WTC11 (cell line): ENCODE data around the gene SLC30A5. TPM values are rescaled to one million over a fixed set of nuclear protein-coding genes. Genes with fewer than 3 reads are reported as not detected.

Source experiments
- ATAC-seq: fragments of 200-7000 bp; cut with Tn5 transposase; 2 replicates; pipeline ENCODE4 v1.10.0; 2021; ENCODE audit warnings: mild to moderate bottlenecking, moderate library complexity
- CTCF ChIA-PET: fragments of 300-600 bp; sonication (Branson Sonifier 250); formaldehyde crosslinking; loops from one replicate; lab custom pipeline; 2021; ENCODE audit warnings: antibody characterized with exemption; lab: Charles Lee
- POLR2A ChIA-PET: fragments of 350-600 bp; sonication (Branson Sonifier 250); formaldehyde crosslinking; loops from one replicate; lab custom pipeline; 2021; ENCODE audit warnings: antibody characterized with exemption; lab: Charles Lee
- DNase-seq: peaks from one replicate; pipeline ENCODE4 v3.0.0; 2021; ENCODE audit warnings: low spot score
- H3K27ac Mint-ChIP-seq: 2 replicates; pipeline ENCODE4 v1.8.0; 2021; ENCODE audit warnings: mixed read lengths
- H3K27me3 Mint-ChIP-seq: 2 replicates; pipeline ENCODE4 v1.8.0; 2021; ENCODE audit warnings: low read depth, mild to moderate bottlenecking, moderate library complexity, mixed read lengths
- H3K36me3 Mint-ChIP-seq: 2 replicates; pipeline ENCODE4 v1.8.0; 2021; ENCODE audit warnings: mixed read lengths
- H3K4me1 Mint-ChIP-seq: 2 replicates; pipeline ENCODE4 v1.8.0; 2022; ENCODE audit warnings: mixed read lengths
- H3K4me3 Mint-ChIP-seq: 2 replicates; pipeline ENCODE4 v1.8.0; 2021; ENCODE audit warnings: mild to moderate bottlenecking, moderate library complexity, mixed read lengths
- H3K9me3 Mint-ChIP-seq: 2 replicates; pipeline ENCODE4 v1.8.0; 2021; ENCODE audit warnings: mixed read lengths
- ETV6 ChIP-seq: sonication (generic); formaldehyde crosslinking; IDR thresholded peaks from 2 replicates; pipeline ENCODE4 v1.8.1; 2022; ENCODE audit warnings: mild to moderate bottlenecking, missing genetic modification reagents
- IRF2 ChIP-seq: sonication (generic); formaldehyde crosslinking; IDR thresholded peaks from 2 replicates; pipeline ENCODE4 v1.8.0; 2022; ENCODE audit warnings: low read depth, missing genetic modification reagents, borderline replicate concordance
- JAZF1 ChIP-seq: fragments of 250-450 bp; sonication (Bioruptor Pico); IDR thresholded peaks from 2 replicates; pipeline ENCODE4 v1.9.0; 2021; ENCODE audit warnings: moderate library complexity, mild to moderate bottlenecking, inconsistent platforms
- MXD4 ChIP-seq: fragments of 250-450 bp; sonication (Bioruptor Pico); IDR thresholded peaks from 2 replicates; pipeline ENCODE4 v1.8.0; 2021; ENCODE audit warnings: mild to moderate bottlenecking, moderate library complexity, borderline replicate concordance
- NFYB ChIP-seq: sonication (generic); formaldehyde crosslinking; conservative IDR thresholded peaks from 2 replicates; pipeline ENCODE4 v1.8.0; 2022; ENCODE audit warnings: low read depth, missing genetic modification reagents
- ZNF121 ChIP-seq: sonication (generic); formaldehyde crosslinking; IDR thresholded peaks from 2 replicates; pipeline ENCODE4 v1.8.0; 2023; ENCODE audit warnings: missing genetic modification reagents
- ZNF138 ChIP-seq: sonication (generic); formaldehyde crosslinking; conservative IDR thresholded peaks from 2 replicates; pipeline ENCODE4 v1.8.1; 2022; ENCODE audit warnings: mild to moderate bottlenecking, moderate library complexity, missing genetic modification reagents
- ZNF232 ChIP-seq: sonication (generic); formaldehyde crosslinking; IDR thresholded peaks from 2 replicates; pipeline ENCODE4 v1.8.0; 2022; ENCODE audit warnings: mild to moderate bottlenecking, missing genetic modification reagents
- ZNF396 ChIP-seq: fragments of 250-450 bp; sonication (Bioruptor Pico); IDR thresholded peaks from 2 replicates; pipeline ENCODE4 v1.8.0; 2021; ENCODE audit warnings: mild to moderate bottlenecking, moderate library complexity, borderline replicate concordance
- ZNF416 ChIP-seq: fragments of 250-450 bp; sonication (Bioruptor Pico); IDR thresholded peaks from 2 replicates; pipeline ENCODE4 v1.9.0; 2021; ENCODE audit warnings: mild to moderate bottlenecking, inconsistent platforms
- total RNA-seq: library from RNA; stranded (reverse); gene quantifications from 3 replicates; pipeline ENCODE4 v1.2.3, GENCODE V29; 2021
- TF ChIP-seq, protein P1 (sequence below): sonication (generic); formaldehyde crosslinking; IDR thresholded peaks from 2 replicates; pipeline ENCODE4 v1.8.1; 2023; ENCODE audit warnings: mild to moderate bottlenecking, missing genetic modification reagents
- TF ChIP-seq, protein P2 (sequence below): sonication (generic); formaldehyde crosslinking; IDR thresholded peaks from 2 replicates; pipeline ENCODE4 v1.8.1; 2023; ENCODE audit warnings: mild to moderate bottlenecking, moderate library complexity, missing genetic modification reagents
- TF ChIP-seq, protein P3 (sequence below): fragments of 250-450 bp; sonication (Bioruptor Pico); IDR thresholded peaks from 2 replicates; pipeline ENCODE4 v1.8.0; 2021; ENCODE audit warnings: mild to moderate bottlenecking
- TF ChIP-seq, protein P4 (sequence below): sonication (generic); formaldehyde crosslinking; IDR thresholded peaks from 2 replicates; pipeline ENCODE4 v1.8.1; 2022; ENCODE audit warnings: mild to moderate bottlenecking, missing genetic modification reagents, moderate library complexity, borderline replicate concordance
- TF ChIP-seq, protein P5 (sequence below): sonication (generic); formaldehyde crosslinking; conservative IDR thresholded peaks from 2 replicates; pipeline ENCODE4 v1.8.1; 2022; ENCODE audit warnings: mild to moderate bottlenecking, missing genetic modification reagents
- TF ChIP-seq, protein P6 (sequence below): fragments of 250-450 bp; sonication (Bioruptor Pico); IDR thresholded peaks from 2 replicates; pipeline ENCODE4 v1.9.0; 2021; ENCODE audit warnings: mild to moderate bottlenecking
- TF ChIP-seq, protein P7 (sequence below): fragments of 250-450 bp; sonication (Bioruptor Pico); IDR thresholded peaks from 2 replicates; pipeline ENCODE4 v1.9.0; 2021; ENCODE audit warnings: mild to moderate bottlenecking
- TF ChIP-seq, protein P8 (sequence below): sonication (generic); formaldehyde crosslinking; IDR thresholded peaks from 2 replicates; pipeline ENCODE4 v1.8.1; 2023; ENCODE audit warnings: mild to moderate bottlenecking, missing genetic modification reagents, borderline replicate concordance

SLC30A5 gene
- total RNA-seq, 1 experiment from 2014 or later, result 34.1 TPM

DNA sequence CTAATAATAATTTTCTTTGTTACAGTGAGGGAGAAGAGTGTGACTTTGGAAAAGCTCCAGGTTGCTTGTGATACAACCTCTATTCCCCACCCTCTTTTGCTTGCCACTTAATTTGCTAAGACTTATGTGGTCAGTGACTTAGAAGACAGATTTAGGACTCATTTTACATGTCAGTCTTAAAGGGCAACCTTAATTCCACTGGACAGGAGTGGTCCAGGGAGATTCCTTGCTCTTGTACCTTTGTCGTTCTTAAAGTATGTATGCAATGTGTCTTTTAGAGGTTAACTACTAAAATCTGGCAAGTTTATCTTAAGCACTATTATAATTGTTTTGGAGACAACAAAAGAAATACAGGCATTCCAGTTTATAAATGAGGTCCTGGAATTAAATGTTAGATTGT is 20.0 kb downstream of the SLC30A5 start:
- H3K36me3 Mint-ChIP-seq, result peaks cover 28% of the 10 kb centered on the region
- CTCF ChIA-PET, result no interaction called here
- POLR2A ChIA-PET, result no interaction called here

DNA sequence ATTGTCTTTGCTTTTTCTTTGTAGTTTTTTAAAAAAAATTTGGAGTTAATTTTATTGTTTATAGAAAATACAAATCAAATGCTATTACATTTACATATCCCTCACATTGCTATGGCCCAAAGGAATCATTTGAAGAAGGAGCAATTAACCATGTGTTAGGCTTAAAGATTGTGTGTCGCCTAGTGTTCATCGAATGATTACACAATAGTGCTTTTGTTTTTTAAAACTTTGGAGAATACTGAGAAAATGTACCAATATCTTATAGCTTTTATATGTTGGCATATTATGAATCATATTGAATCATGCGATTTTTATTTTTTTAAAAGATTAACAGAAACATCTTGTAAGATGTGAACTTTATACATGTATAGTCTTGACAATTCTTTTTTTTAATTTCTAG is 21.7 kb downstream of the SLC30A5 start:
- no peak for DNase-seq
- Mint-ChIP-seq H3K4me3 (no peak overlapping the region), H3K4me1 (no peaks in the 10 kb centered on the region; the same call in 1 of the 2 replicates), H3K36me3 (peaks cover 19% of the 10 kb centered on the region), H3K27ac (no peak overlapping the region), H3K27me3 (no peaks in the 10 kb centered on the region), H3K9me3 (peaks cover under 1% of the 10 kb centered on the region)
- CTCF ChIA-PET, result interaction anchor here (2.1 kb wide), 1 partner anchor 22 kb away, joined by 8 read pairs; the partner anchor contains the start of gene SLC30A5
- no peak for ATAC-seq
- POLR2A ChIA-PET, result no interaction called here
- TF ChIP-seq NFYB (CRISPR knock-in tag) (no peak), ZNF232 (CRISPR knock-in tag) (no peak)
- TF ChIP-seq, protein P1, sequence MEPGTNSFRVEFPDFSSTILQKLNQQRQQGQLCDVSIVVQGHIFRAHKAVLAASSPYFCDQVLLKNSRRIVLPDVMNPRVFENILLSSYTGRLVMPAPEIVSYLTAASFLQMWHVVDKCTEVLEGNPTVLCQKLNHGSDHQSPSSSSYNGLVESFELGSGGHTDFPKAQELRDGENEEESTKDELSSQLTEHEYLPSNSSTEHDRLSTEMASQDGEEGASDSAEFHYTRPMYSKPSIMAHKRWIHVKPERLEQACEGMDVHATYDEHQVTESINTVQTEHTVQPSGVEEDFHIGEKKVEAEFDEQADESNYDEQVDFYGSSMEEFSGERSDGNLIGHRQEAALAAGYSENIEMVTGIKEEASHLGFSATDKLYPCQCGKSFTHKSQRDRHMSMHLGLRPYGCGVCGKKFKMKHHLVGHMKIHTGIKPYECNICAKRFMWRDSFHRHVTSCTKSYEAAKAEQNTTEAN (CRISPR knock-in tag), result no peak
- TF ChIP-seq, protein P2, sequence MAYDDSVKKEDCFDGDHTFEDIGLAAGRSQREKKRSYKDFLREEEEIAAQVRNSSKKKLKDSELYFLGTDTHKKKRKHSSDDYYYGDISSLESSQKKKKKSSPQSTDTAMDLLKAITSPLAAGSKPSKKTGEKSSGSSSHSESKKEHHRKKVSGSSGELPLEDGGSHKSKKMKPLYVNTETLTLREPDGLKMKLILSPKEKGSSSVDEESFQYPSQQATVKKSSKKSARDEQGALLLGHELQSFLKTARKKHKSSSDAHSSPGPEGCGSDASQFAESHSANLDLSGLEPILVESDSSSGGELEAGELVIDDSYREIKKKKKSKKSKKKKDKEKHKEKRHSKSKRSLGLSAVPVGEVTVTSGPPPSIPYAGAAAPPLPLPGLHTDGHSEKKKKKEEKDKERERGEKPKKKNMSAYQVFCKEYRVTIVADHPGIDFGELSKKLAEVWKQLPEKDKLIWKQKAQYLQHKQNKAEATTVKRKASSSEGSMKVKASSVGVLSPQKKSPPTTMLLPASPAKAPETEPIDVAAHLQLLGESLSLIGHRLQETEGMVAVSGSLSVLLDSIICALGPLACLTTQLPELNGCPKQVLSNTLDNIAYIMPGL (CRISPR knock-in tag), result no peak
- TF ChIP-seq, protein P3, sequence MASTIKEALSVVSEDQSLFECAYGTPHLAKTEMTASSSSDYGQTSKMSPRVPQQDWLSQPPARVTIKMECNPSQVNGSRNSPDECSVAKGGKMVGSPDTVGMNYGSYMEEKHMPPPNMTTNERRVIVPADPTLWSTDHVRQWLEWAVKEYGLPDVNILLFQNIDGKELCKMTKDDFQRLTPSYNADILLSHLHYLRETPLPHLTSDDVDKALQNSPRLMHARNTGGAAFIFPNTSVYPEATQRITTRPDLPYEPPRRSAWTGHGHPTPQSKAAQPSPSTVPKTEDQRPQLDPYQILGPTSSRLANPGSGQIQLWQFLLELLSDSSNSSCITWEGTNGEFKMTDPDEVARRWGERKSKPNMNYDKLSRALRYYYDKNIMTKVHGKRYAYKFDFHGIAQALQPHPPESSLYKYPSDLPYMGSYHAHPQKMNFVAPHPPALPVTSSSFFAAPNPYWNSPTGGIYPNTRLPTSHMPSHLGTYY, result no peak
- TF ChIP-seq, protein P4, sequence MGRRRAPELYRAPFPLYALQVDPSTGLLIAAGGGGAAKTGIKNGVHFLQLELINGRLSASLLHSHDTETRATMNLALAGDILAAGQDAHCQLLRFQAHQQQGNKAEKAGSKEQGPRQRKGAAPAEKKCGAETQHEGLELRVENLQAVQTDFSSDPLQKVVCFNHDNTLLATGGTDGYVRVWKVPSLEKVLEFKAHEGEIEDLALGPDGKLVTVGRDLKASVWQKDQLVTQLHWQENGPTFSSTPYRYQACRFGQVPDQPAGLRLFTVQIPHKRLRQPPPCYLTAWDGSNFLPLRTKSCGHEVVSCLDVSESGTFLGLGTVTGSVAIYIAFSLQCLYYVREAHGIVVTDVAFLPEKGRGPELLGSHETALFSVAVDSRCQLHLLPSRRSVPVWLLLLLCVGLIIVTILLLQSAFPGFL (CRISPR knock-in tag), result no peak

More for the DNA sequence above, 20.0 kb downstream of the SLC30A5 start:
- no peaks in the 10 kb centered on the region; the same call in 1 of the 2 replicates for H3K27me3 Mint-ChIP-seq
- DNase-seq, result no peak
- no peak overlapping the region for H3K27ac Mint-ChIP-seq
- ATAC-seq, result no peak
- peaks cover 15% of the 10 kb centered on the region for H3K9me3 Mint-ChIP-seq
- H3K4me3 Mint-ChIP-seq, result no peak overlapping the region
- TF ChIP-seq, protein P5, sequence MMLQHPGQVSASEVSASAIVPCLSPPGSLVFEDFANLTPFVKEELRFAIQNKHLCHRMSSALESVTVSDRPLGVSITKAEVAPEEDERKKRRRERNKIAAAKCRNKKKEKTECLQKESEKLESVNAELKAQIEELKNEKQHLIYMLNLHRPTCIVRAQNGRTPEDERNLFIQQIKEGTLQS (CRISPR knock-in tag), result no peak
- TF ChIP-seq ZNF416 (CRISPR knock-in tag), result no peak
- TF ChIP-seq ZNF396 (CRISPR knock-in tag), result no peak
- TF ChIP-seq ZNF121 (CRISPR knock-in tag), result no peak
- TF ChIP-seq, protein P6, sequence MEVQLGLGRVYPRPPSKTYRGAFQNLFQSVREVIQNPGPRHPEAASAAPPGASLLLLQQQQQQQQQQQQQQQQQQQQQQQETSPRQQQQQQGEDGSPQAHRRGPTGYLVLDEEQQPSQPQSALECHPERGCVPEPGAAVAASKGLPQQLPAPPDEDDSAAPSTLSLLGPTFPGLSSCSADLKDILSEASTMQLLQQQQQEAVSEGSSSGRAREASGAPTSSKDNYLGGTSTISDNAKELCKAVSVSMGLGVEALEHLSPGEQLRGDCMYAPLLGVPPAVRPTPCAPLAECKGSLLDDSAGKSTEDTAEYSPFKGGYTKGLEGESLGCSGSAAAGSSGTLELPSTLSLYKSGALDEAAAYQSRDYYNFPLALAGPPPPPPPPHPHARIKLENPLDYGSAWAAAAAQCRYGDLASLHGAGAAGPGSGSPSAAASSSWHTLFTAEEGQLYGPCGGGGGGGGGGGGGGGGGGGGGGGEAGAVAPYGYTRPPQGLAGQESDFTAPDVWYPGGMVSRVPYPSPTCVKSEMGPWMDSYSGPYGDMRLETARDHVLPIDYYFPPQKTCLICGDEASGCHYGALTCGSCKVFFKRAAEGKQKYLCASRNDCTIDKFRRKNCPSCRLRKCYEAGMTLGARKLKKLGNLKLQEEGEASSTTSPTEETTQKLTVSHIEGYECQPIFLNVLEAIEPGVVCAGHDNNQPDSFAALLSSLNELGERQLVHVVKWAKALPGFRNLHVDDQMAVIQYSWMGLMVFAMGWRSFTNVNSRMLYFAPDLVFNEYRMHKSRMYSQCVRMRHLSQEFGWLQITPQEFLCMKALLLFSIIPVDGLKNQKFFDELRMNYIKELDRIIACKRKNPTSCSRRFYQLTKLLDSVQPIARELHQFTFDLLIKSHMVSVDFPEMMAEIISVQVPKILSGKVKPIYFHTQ, result no peak
- no peak for TF ChIP-seq ZNF138 (CRISPR knock-in tag)
- no peak for TF ChIP-seq ZNF232 (CRISPR knock-in tag)
- no peak for TF ChIP-seq IRF2 (CRISPR knock-in tag)
- TF ChIP-seq, protein P7, sequence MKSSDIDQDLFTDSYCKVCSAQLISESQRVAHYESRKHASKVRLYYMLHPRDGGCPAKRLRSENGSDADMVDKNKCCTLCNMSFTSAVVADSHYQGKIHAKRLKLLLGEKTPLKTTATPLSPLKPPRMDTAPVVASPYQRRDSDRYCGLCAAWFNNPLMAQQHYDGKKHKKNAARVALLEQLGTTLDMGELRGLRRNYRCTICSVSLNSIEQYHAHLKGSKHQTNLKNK (CRISPR knock-in tag), result no peak
- TF ChIP-seq, protein P8, sequence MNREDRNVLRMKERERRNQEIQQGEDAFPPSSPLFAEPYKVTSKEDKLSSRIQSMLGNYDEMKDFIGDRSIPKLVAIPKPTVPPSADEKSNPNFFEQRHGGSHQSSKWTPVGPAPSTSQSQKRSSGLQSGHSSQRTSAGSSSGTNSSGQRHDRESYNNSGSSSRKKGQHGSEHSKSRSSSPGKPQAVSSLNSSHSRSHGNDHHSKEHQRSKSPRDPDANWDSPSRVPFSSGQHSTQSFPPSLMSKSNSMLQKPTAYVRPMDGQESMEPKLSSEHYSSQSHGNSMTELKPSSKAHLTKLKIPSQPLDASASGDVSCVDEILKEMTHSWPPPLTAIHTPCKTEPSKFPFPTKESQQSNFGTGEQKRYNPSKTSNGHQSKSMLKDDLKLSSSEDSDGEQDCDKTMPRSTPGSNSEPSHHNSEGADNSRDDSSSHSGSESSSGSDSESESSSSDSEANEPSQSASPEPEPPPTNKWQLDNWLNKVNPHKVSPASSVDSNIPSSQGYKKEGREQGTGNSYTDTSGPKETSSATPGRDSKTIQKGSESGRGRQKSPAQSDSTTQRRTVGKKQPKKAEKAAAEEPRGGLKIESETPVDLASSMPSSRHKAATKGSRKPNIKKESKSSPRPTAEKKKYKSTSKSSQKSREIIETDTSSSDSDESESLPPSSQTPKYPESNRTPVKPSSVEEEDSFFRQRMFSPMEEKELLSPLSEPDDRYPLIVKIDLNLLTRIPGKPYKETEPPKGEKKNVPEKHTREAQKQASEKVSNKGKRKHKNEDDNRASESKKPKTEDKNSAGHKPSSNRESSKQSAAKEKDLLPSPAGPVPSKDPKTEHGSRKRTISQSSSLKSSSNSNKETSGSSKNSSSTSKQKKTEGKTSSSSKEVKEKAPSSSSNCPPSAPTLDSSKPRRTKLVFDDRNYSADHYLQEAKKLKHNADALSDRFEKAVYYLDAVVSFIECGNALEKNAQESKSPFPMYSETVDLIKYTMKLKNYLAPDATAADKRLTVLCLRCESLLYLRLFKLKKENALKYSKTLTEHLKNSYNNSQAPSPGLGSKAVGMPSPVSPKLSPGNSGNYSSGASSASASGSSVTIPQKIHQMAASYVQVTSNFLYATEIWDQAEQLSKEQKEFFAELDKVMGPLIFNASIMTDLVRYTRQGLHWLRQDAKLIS (CRISPR knock-in tag), result no peak
- no peak for TF ChIP-seq MXD4 (CRISPR knock-in tag)
- TF ChIP-seq JAZF1, result no peak
- TF ChIP-seq ETV6 (CRISPR knock-in tag), result no peak
- H3K4me1 Mint-ChIP-seq, result no peaks in the 10 kb centered on the region
